GM21423 (cell line): ENCODE results near the gene CACNA1E.
"Not testable (repeated sequence)": the region's sequence is repeated elsewhere in the genome, so short reads cannot be mapped to it uniquely, and the experiment has no call there.

Source experiments
- ATAC-seq: cut with Tn5 transposase; IDR thresholded peaks from one replicate; pipeline ENCODE4 v1.9.1; 2021; ENCODE audit warnings: mild to moderate bottlenecking, moderate library complexity; ENCODE audit not compliant: unreplicated experiment

Gene CACNA1E

GRCh38 chr1:181514298-181515290 lies 31.3 kb downstream of the CACNA1E start:
- peak; percentile 73 for ATAC-seq

- ATAC-seq, result no peak
Observed at GRCh38 chr1:181516706-181517105, 33.4 kb downstream of the CACNA1E start.

- no peak for ATAC-seq
Observed at GRCh38 chr1:181517181-181517875, 34.0 kb downstream of the CACNA1E start.

GRCh38 chr1:181518152-181518551 lies 34.8 kb downstream of the CACNA1E start:
- no peak for ATAC-seq

- no peak for ATAC-seq
Observed at GRCh38 chr1:181522864-181523263, 39.5 kb downstream of the CACNA1E start.

- ATAC-seq, result no peak
Observed at GRCh38 chr1:181525104-181525721, 41.9 kb downstream of the CACNA1E start.

- ATAC-seq, result not testable (repeated sequence)
Observed at GRCh38 chr1:181528241-181528640, 44.9 kb downstream of the CACNA1E start.

GRCh38 chr1:181531441-181531840 lies 48.1 kb downstream of the CACNA1E start:
- no peak for ATAC-seq

- ATAC-seq, result no peak
Observed at GRCh38 chr1:181531951-181532600, 48.8 kb downstream of the CACNA1E start.

- no peak for ATAC-seq
Observed at GRCh38 chr1:181538836-181539235, 55.5 kb downstream of the CACNA1E start.

GRCh38 chr1:181541458-181541857 lies 58.1 kb downstream of the CACNA1E start:
- no peak for ATAC-seq

GRCh38 chr1:181541947-181542346 lies 58.6 kb downstream of the CACNA1E start:
- no peak for ATAC-seq

GRCh38 chr1:181542406-181542805 lies 59.1 kb downstream of the CACNA1E start:
- not testable (repeated sequence) for ATAC-seq

- ATAC-seq, result no peak
Observed at GRCh38 chr1:181545395-181545794, 62.1 kb downstream of the CACNA1E start.

GRCh38 chr1:181548497-181548896 lies 65.2 kb downstream of the CACNA1E start:
- ATAC-seq, result no peak

GRCh38 chr1:181551249-181551648 lies 67.9 kb downstream of the CACNA1E start:
- no peak for ATAC-seq

GRCh38 chr1:181551754-181552153 lies 68.4 kb downstream of the CACNA1E start:
- no peak for ATAC-seq

- ATAC-seq, result no peak
Observed at GRCh38 chr1:181554465-181554864, 71.1 kb downstream of the CACNA1E start.

GRCh38 chr1:181556631-181557030 lies 73.3 kb downstream of the CACNA1E start:
- ATAC-seq, result no peak

- no peak for ATAC-seq
Observed at GRCh38 chr1:181557313-181557712, 74.0 kb downstream of the CACNA1E start.

- ATAC-seq, result no peak
Observed at GRCh38 chr1:181558416-181558815, 75.1 kb downstream of the CACNA1E start.
